ENCODE data around the gene SEC14L2.

GRCh38 chr22:30427871-30428270 is 31.1 kb downstream of the SEC14L2 start:
- TF ChIP-seq SUZ12 (IDR thresholded peaks at IDR 0.05) (no peak), TARDBP (IDR thresholded peaks at IDR 0.05) (no peak), SP1 (IDR thresholded peaks at IDR 0.05) (no peak), BHLHE40 (IDR thresholded peaks at IDR 0.05; ENCODE audit: borderline replicate concordance) (no peak), FOXM1 (IDR thresholded peaks at IDR 0.05; ENCODE audit: borderline replicate concordance) (no peak), ZNF384 (IDR thresholded peaks at IDR 0.05) (no peak), LEF1 (IDR thresholded peaks at IDR 0.05; ENCODE audit: borderline replicate concordance) (no peak), NFRKB (IDR thresholded peaks at IDR 0.05) (no peak), FOXA1 (IDR thresholded peaks at IDR 0.05) (no peak), PKNOX1 (IDR thresholded peaks at IDR 0.05) (no peak), CTBP1 (IDR thresholded peaks at IDR 0.05; ENCODE audit: borderline replicate concordance) (no peak), HDGF (IDR thresholded peaks at IDR 0.05; ENCODE audit: borderline replicate concordance) (no peak), ARNT (IDR thresholded peaks at IDR 0.05) (no peak), L3MBTL2 (conservative IDR thresholded peaks at IDR 0.05) (no peak)

All from HEK293T (cell line).